Mucosa of stomach (tissue), 1 donor: ENCODE data around the gene INTS11.

Experiments
- H3K27me3 ChIP-seq: one replicate; pipeline ENCODE4 v1.7.0; 2013; ENCODE audit warnings: mild to moderate bottlenecking, low read length; ENCODE audit not compliant: control insufficient read depth, insufficient read depth
- H3K36me3 ChIP-seq: one replicate; pipeline ENCODE4 v1.7.0; 2013; ENCODE audit warnings: low read length; ENCODE audit not compliant: control insufficient read depth, insufficient read depth
- H3K4me1 ChIP-seq: one replicate; pipeline ENCODE4 v1.7.0; 2013; ENCODE audit warnings: mild to moderate bottlenecking, low read length; ENCODE audit not compliant: control insufficient read depth, insufficient read depth
- H3K4me3 ChIP-seq: one replicate; pipeline ENCODE4 v1.7.0; 2013; ENCODE audit warnings: low read length
- H3K9ac ChIP-seq: one replicate; pipeline ENCODE4 v1.7.0; 2013; ENCODE audit warnings: mild to moderate bottlenecking, low read length, moderate library complexity
- H3K9me3 ChIP-seq: one replicate; pipeline ENCODE4 v1.7.0; 2013; ENCODE audit warnings: mild to moderate bottlenecking, low read length, moderate library complexity; ENCODE audit not compliant: control insufficient read depth
- donor health status: Pancreatic carcinoma.

INTS11 gene

GRCh38 chr1:1311107-1312104 is 13.1 kb downstream of the INTS11 start:
- H3K9ac ChIP-seq: no peak overlapping the region
- no peaks in the 10 kb centered on the region for H3K27me3 ChIP-seq
- H3K36me3 ChIP-seq: peaks cover 8% of the 10 kb centered on the region
- peaks cover 14% of the 10 kb centered on the region for H3K4me1 ChIP-seq
- H3K9me3 ChIP-seq: no peaks in the 10 kb centered on the region
- H3K4me3 ChIP-seq: no peak overlapping the region

DNA sequence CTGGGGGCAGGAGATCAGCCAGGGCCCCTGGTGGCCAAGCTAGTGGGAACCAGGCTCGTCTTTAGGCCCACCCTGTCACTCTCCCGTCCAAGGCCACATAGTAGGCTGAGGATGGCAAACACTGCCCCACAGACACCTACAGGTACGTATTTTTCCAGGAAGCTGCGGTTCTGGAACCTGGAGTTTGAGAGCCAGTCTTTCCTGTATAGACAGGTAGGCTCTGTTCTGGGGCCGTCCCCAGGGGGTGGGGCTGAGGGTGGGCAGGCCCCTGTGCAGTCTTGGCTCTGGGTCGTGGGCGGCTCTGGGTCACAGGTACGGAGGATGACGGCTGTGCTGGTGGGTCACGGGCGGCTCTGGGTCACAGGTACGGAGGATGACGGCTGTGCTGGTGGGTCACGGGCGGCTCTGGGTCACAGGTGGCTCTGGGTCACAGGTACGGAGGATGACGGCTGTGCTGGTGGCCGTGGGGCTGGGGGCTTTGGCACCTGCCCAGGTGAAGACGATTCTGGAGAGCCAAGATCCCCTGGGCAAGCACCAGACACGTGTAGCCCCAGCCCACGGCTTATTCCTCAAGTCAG is 13.9 kb downstream of the INTS11 start:
- Histone ChIP-seq H3K36me3 (peaks cover 8% of the 10 kb centered on the region), H3K4me3 (no peak overlapping the region), H3K9ac (no peak overlapping the region)

DNA sequence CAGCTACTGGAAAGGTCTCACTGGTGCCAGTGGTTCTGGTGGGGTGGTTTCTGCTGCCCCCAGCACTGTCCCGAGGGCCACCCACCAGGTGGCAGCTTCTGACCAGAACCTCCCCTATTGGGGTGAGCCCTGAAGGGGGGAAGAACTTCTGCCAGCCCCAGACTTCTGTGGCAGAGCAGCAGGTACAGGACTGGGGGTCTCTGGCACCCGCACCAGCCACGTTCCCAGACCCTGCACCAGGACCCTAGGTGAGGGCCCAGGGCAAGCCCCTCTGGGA is 14.4 kb downstream of the INTS11 start:
- H3K4me3 ChIP-seq: no peak overlapping the region

More for the DNA sequence above, 13.9 kb downstream of the INTS11 start:
- H3K9me3 ChIP-seq: no peaks in the 10 kb centered on the region
- peaks cover 22% of the 10 kb centered on the region for H3K4me1 ChIP-seq
- H3K27me3 ChIP-seq: no peaks in the 10 kb centered on the region

GRCh38 chr1:1309251-1310108 is 15.0 kb downstream of the INTS11 start:
- H3K9ac ChIP-seq: peak overlapping the region; percentile 61

More for the DNA sequence above, 14.4 kb downstream of the INTS11 start:
- no peaks in the 10 kb centered on the region for H3K9me3 ChIP-seq
- H3K36me3 ChIP-seq: peaks cover 8% of the 10 kb centered on the region
- H3K4me1 ChIP-seq: peaks cover 28% of the 10 kb centered on the region
- no peaks in the 10 kb centered on the region for H3K27me3 ChIP-seq
- H3K9ac ChIP-seq: peak overlapping the region; percentile 61

DNA sequence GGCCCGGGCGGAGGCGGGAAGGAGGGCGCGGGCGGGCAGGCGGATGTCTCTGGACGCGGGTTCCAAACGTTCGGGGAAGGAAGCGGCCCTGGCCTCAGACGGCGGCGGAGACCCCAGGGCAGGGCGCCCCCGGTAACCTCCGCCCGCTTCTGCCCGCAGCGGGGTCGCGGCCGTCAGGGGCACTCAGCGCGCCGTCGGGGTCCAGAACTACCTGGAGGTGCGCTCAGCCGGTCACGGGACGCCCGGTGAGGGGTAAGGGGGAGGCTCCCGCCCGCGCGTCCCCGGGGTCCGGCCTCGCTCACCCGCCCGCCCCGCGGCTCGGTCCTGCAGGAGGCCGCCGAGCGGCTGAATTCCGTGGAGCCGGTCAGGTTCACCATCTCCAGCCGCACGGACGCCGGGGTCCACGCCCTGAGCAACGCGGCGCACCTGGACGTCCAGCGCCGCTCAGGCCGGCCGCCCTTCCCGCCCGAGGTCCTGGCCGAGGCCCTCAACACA is 15.7 kb downstream of the INTS11 start:
- no peaks in the 10 kb centered on the region for H3K27me3 ChIP-seq
- H3K4me1 ChIP-seq: peaks cover 40% of the 10 kb centered on the region
- no peaks in the 10 kb centered on the region for H3K9me3 ChIP-seq
- peak overlapping the region; percentile 22 for H3K4me3 ChIP-seq
- H3K9ac ChIP-seq: peak overlapping the region; percentile 61
- peaks cover 8% of the 10 kb centered on the region for H3K36me3 ChIP-seq

More at GRCh38 chr1:1309251-1310108, 15.0 kb downstream of the INTS11 start:
- Histone ChIP-seq H3K27me3 (no peaks in the 10 kb centered on the region), H3K9me3 (no peaks in the 10 kb centered on the region), H3K4me3 (peak overlapping the region; percentile 22), H3K36me3 (peaks cover 8% of the 10 kb centered on the region), H3K4me1 (peaks cover 33% of the 10 kb centered on the region)

DNA sequence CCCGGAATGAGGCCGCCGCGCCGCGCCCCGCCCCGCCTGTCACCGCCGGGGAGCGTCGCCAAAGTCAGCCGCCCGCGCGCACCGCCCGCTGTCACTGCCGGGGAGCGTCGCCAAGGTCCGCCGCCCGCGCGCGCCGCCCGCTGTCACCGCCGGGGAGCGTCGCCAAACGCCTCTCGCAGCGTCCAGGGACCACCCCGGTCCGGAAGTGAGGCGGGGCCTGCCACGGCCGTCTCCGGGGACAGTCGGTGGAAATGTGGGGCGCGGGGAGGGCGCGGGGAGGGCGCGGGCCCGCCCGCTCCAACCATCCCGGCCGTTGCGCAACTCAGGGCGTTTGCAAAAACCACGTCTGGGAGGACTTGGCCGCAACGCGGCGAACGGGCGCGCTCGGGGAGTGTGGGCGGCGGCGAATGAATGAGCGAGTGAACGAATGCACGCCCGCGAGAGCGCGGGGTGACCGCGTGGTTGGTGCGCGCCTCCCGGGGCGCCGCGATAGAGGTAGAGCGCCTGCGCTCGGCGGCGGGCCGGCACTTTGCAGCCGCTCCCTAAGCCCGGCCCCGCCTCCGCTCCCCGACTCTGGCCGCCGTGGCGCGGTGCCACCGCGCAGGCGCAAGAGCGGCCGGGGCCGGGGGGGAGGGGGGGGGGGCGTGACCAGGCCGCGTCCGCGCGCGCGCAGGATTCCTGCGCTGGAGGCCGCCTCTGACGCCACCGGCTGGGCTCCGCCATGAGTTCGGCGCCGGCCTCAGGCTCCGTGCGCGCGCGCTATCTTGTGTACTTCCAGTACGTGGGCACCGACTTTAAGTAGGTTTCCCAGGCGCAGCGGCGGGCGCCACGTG is 16.3 kb downstream of the INTS11 start, which contains the start of the genes ACAP3 and PUSL1:
Gene ACAP3, minus strand, starts transcription at position 8 of the 833 bp plus-strand sequence. CDS start 115 bp downstream, outside the sequence.
Gene PUSL1, plus strand, starts transcription at position 675 of the 833 bp plus-strand sequence. Its CDS starts 47 bp downstream, at position 722.
- peaks cover 8% of the 10 kb centered on the region for H3K36me3 ChIP-seq
- no peaks in the 10 kb centered on the region for H3K27me3 ChIP-seq
- H3K4me3 ChIP-seq: peak within 1 kb of the TSS; percentile 54
- no peaks in the 10 kb centered on the region for H3K9me3 ChIP-seq
- peaks cover 47% of the 10 kb centered on the region for H3K4me1 ChIP-seq
- H3K9ac ChIP-seq: peak within 1 kb of the TSS; percentile 61

GRCh38 chr1:1307261-1307922 is 17.1 kb downstream of the INTS11 start:
- Histone ChIP-seq H3K36me3 (peaks cover 8% of the 10 kb centered on the region), H3K4me1 (peaks cover 49% of the 10 kb centered on the region), H3K9me3 (no peaks in the 10 kb centered on the region), H3K4me3 (peak overlapping the region; percentile 54), H3K27me3 (no peaks in the 10 kb centered on the region), H3K9ac (peak overlapping the region; percentile 55)

DNA sequence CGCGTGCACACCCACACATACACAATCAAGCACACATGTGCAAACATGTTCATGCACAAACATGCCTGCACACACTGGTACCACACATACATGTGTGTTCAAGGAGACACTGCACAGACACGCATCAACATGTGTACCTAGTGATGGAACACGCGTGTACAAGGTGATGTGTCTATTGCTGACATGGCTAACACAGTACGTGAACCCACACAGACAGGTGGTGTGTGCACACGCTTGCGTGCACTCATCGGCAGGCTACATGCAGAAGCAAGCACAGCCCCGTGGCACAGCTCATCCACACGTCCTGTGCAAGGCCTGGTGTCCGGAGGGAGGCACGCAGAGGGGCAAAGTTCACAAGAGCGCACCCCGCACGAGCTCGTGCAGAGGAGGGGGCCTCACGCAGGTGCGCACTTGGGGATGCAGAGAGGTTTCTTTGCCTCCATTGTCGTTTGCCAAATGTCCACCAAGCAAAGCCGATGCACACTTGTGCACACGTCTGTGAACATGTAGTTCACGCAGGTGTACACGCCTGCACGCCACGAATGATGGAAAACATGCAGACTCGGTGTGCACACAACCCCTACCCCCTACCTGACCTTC is 17.7 kb downstream of the INTS11 start:
- H3K27me3 ChIP-seq: no peaks in the 10 kb centered on the region
- H3K9me3 ChIP-seq: no peaks in the 10 kb centered on the region
- peaks cover 8% of the 10 kb centered on the region for H3K36me3 ChIP-seq
- no peak overlapping the region for H3K9ac ChIP-seq
- peaks cover 49% of the 10 kb centered on the region for H3K4me1 ChIP-seq
- peak overlapping the region; percentile 54 for H3K4me3 ChIP-seq

DNA sequence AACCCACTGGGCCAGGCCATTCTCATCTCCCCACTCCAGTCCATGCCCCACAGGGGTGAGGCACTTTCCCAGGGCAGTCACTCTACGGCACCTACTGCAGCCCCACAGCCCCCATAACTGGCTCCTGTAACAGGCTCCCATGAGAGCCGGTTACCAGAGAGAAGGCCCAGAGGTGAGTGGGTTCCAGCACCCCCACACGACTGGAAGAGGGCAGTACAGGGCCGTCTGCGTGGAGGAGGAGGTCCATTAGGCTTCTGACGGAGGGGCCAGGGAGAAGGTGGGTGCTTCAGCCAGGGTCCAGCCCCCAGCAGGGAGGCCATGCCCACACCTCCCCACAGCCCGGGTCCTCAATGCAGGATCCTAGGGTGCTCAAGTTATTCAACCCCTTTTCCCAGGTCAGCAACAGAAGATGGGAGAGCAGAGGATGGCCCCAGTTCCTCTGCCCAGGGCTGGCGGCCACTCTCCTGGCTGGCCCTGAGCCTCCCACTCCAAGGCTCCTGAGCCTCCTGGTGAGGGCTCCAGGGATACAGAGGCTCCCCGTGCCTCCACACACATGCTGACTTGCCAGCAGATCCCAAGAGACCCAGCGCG is 18.3 kb downstream of the INTS11 start:
- H3K4me3 ChIP-seq: peak overlapping the region; percentile 54
- no peaks in the 10 kb centered on the region for H3K9me3 ChIP-seq
- peak overlapping the region; percentile 28 for H3K9ac ChIP-seq
- H3K4me1 ChIP-seq: peaks cover 49% of the 10 kb centered on the region
- H3K27me3 ChIP-seq: no peaks in the 10 kb centered on the region
- peaks cover 3% of the 10 kb centered on the region for H3K36me3 ChIP-seq
